NCI-H510A treated with DMSO at 0.1 percent for 48 hours (cell line): ENCODE results near the gene ZNF688.
"Not testable (repeated sequence)": the region's sequence is repeated elsewhere in the genome, so short reads cannot be mapped to it uniquely, and the experiment has no call there.

Experiments
- DNase-seq: peaks from one replicate; lab custom pipeline; 2025; lab: John Stamatoyannopoulos, UW

ZNF688 gene

DNA sequence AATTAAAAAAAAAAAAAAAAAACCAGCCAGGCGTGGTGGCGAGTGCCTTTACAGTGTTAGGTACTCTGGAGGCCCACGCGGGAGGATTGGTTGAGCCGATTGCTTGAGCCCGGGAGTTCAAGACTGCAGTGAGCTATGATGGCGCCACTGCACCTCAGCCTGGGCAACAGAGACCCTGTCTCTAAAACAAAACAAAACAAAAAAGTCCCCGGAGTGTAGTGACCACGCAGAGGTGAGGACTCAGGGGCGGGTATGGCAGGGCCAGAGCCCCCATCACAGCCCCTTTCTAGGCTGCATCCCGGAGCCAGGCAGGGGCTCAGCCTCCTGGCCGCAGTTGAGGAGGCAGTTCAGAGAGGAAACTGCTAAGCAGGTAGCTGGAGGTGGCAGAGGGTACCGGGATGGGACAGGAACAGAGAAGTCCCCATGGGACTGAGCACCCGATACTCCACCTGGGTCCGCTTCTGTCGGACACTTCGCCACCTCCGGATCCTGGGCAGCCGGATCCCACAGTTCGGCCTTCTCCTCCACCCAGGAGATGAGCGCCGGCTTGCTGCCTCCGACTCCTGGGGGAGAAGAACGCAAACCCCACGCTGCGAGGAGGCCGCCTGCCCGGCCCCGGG, 37.7 kb downstream of the ZNF688 start:
- no peak for DNase-seq

DNA sequence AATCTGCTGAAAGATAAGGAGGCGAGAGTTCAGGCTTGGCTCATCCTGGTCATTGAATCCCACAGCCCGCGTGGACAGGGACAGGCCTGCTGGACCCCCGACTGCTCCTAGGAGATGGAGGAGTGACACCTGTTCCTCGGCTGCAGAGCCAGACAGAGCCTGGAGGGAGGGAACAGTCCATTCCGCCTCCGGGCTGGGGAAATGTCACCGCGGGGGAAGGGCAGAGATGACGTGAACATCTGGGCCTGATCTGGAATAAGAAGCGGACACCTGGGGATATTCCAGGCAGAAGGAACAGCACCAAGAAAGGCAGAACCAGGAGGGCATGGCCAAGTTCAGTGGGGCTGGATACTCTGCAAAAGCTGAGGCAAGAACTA, 38.4 kb downstream of the ZNF688 start:
- no peak for DNase-seq

DNA sequence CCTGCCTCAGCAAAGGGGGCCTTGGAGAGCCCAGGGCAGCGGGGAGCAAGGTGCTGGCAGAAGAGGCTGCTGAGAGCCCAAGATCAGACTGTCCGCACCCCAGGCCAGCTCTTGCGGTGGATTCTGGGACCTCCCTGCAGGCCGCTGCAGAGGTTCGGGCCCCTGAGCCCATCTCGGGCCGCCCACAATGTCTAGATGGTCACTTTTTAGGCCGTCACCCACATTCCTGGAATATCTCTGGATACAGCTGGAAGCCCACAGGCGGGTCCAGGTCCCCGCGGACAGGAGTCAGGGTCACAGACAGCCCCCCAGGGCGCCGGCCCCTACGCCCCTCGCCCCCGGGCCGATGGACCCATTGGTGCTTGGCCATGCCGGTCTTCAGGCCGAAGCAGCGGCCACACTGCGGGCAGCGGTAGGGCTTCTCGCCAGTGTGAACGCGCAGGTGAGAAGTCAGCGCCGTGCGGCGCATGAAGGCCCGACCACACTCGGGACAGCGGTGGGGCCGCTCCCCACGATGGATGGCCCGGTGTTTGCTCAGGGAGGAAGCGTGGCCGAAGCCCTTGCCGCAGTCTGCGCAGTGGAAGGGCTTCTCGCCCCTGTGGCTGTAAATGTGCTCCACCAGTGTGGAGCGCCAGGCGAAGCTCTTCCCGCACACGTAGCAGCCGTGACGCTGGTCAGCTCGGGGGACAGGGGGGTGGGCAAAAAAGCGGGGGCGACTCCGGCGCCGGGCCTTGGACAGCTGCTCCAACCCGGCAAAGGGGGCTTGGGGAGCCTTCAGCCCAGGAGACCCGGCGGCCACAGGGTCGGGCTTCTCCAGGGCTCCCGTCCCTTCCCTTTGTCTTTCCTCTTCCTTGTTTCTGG, 39.0 kb downstream of the ZNF688 start:
- DNase-seq: no peak

DNA sequence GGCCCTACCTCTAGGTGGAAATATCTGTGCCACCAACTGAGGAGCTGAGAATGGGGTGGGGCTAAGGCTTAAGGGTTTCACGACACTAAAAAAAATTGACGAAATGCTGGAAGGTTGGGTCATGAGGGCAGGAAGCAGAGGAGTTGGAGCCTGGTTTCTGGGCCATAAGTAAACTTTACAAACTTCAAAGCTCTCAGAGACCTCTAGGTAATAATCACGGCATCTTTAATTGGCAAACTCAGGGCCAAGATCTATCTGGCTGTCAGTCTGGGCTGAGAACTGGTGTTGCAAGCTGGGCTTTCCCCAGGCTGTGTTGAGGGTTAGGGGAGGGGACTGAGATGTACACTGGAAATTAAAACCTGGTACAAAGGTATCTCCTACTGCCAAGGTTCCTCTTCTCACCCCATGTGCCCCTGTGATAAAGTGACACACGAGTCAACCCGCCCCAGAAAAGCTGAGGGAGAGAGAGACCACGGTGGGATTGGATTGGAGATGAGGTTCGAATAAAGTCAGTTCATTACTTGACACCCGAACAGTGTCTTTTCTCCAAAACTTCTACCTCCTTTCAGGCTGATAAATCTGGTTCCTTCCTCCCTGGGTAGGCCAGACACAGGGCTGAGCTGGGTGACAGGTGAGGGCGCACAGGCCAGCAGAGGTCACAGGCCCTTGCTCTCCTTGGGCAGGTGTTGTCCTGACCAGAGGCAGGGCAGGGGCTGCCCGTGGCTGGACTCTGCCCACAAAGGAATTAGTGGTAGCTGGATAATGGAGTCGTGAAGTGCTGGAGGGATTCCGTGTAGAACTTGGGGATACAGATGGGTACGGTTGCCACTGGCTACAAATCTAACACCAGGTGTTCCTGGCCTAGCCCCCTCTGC, 41.1 kb downstream of the ZNF688 start:
- DNase-seq: no peak

DNA sequence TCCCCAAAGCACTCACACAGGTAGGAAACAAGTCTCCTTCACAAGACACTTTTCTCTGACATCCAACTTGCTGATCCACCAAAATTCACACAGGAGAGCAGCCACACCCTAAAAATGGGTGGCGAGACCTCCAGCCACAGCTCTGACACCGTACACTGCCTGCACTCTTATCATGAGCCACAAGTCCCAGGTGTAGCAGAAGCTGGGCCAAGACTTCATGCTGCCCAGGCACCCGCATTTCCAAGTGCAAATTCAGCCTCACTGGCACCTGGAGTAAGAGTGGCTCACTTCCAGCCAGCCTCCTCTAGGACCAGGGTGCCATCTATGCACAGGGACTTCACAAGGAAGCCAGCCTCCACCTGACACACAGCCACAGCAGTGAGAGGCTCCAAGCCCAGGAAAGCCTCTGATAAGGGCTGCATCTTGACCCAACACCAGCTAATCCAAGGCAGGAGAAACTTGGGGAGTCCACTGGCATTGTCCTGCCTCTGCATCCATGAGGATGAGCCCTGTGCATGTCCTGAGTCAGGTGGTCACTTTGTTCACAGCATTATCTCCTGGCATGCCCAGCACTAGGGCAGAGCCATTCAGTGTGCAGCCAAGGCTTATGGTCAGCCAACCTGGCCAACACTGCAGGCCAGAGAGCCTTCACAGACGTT, 42.6 kb downstream of the ZNF688 start:
- DNase-seq: no peak

DNA sequence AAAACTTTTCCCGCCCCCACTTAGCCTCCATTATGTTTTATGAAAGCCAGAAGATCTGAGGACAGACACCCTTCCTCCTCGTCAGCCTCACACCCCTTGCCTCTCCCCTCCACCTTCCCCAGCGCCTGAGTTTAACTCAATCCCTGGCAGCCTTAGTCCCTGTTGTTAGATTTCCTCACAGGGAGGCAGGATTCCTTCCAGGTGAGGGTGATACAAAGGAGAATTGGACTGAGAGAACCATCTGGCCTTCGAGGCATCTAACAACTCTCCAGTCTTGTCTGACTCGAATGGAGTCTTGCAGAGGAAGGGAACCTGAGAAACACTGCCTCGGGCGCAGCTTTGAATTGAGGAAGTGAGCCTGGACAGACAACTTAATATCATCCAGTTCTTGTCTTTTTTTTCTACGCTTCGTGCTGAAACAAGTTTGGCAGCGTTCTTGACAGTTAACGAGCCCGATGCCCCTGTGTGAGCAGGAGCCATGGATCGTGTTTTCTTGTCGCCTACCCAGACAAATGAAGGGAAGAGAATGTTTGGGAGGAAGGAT, 43.8 kb downstream of the ZNF688 start:
- peak; percentile 89 for DNase-seq

DNA sequence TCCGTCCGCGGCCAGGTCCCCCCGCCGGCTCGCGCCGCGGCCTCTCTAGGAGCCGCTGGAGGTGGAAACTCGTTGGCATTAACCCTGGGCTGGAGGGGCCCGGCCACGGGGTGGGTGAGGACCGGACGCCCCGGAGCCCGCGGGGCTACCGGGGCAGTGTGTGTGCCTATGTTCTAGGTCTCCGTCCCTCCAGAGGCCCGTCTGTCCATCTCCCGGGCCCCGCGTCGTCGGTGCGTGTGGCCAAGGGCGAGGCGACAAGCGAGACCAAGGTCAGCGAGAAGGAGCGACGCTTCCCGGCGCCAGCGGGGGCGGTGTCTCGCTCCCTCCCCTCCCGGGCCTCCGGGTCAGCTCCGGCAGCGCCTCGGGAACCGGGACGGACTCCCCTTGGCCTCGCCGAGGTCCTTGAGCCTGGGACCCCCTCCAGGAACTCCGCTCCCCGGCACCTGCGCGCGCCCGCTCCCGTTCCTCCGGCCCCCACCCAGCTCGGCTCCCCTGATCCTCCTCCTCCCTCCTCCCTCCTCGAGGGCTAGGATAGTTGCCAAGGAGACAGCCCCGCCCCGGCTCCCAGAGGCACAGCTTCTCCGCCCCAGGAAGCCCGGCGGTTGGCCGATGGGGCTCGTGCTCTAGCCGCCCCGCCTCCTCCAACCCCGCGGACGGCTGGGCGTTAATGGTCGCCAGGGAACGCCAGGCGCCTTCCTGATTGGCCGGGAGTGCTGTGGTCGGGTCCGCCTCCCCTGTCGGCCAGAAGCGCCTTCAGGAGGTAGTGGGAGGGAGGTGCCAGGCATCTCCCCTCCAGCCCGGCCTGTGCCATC, 44.5 kb downstream of the ZNF688 start:
- peak; percentile 99 for DNase-seq

DNA sequence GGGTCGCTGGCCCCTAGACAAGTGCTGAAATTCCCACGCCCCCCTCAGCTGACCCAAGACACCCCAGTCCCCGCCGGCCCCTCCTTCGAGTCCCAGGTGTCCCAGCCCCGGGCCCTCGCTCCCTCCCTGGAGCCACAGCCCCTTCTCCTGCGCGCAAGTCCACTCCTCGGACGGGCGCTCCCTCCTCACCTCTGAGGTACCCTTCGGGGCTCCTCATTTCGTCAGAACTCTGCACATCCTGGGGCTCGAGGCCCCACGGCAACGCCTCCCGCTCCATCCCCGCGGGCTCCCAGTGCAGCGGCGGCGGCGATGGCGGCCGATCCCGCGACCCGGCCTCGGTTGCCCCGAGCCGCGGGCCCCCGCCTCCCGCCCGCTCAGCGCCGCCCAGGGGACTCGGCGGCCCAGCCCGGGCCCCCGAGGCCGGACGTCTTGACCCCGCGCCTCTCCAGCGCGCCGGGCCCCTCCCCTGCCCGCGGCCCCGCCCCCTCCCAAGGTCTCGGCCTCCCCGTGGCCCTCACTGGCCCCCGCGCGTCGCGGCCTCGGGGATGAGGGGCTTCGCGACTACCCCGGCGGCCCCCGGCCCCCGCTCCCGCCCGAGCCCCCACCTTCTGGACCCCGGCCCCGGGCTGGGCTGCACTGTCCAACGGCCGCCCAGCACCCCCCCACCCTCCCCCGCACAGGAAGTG, 45.2 kb downstream of the ZNF688 start, which contains the start of gene ZNF768:
ZNF768 (minus strand) TSS at position 430 of the 686 bp plus-strand sequence; CDS start at position 277, 153 bp downstream.
- peak; percentile 70 for DNase-seq

DNA sequence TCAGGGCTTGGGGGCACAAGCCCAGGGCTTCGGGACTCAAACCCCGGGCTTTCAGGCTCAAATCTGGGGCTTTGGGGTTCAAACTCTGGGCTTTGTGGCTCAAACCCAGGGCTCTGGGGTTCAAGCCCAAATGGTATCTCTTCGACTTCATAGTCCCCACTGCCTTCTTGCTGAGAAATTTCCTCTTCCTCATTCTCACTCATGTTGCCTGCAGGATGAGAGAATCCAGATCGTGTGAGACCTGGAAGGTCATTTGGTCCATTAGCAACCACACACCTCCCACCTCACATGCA, 45.7 kb downstream of the ZNF688 start:
- no peak for DNase-seq

DNA sequence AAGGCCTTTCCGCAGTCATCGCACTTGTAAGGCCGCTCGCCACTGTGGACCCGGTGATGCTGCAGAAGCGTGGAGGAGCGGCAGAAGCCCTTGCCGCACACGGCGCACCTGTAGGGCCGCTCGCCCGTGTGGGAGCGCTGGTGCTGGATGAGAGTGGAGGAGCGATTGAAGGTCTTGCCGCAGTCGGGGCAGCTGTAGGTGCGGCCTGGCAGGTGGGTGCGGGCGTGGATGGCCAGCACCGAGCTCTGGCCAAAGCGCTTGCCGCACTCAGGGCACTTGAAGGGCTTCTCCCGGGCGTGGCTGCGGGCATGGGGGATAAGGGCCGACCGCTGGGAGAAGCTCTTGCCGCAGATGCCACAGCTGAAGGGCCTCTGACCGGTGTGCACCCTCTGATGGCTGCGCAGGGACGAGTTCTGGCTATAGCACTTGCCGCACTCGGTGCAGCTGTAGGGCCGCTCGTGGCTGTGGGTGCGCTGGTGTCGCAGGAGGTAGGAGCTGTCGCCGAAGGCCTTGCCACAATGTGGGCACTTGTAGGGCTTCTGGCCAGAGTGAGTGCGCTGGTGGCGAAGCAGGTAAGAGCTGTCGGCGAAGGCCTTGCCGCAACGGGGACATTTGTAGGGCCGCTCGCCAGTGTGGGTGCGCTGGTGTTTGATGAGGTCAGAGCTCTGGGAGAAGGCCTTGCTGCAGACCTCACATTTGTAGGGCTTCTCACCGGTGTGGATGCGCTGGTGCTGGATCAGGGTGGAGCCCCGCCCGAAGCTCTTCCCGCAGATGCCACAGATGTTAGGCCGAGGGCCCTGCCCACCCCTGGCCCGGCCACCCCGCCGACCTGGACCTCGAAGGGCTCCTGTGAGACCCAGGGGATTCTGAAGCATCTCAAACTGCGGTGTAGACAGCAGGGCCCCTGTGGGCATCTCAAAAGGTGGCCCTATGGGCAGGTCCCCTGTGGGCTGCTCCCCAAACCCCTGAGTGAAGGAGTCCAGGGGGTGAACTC, 46.6 kb downstream of the ZNF688 start:
- DNase-seq: no peak

DNA sequence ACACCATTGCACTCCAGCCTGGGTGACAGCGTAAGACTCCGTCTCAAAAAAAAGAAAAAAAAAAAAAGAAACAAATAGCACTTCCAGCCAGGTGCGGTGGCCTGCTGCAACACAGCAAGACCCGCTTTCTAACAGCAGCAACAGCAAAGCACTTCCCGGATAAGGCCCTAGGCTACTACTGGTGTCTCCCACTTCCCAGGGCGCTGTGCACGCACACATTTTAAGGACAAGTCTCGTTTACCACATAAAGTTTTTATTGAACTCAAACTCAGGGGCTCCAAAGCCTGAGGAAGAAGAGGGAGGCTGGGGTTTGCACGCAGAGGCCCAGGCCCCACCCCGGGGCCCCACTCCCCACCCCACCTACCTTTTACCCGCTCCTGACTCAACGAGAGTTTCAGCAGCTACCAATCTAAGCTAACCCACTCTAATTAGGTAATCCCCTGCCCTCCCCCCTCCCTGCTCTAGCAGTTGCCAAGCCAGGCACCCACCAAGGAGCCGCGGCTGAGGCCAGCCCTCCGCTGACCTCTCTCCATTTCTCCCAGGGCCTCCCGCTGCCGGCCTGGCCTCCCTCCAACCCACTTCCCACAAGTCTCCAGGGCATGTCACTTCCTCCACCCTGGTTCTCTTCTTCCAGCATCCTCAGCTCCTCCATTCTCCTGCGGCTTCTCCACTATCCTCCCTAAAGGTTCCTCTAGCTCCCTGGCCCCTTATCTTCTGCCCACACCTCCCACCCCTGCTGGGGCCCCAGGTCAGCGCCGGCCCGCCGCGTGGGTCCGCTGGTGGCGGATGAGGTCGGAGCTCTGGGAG, 47.5 kb downstream of the ZNF688 start:
- no peak for DNase-seq

DNA sequence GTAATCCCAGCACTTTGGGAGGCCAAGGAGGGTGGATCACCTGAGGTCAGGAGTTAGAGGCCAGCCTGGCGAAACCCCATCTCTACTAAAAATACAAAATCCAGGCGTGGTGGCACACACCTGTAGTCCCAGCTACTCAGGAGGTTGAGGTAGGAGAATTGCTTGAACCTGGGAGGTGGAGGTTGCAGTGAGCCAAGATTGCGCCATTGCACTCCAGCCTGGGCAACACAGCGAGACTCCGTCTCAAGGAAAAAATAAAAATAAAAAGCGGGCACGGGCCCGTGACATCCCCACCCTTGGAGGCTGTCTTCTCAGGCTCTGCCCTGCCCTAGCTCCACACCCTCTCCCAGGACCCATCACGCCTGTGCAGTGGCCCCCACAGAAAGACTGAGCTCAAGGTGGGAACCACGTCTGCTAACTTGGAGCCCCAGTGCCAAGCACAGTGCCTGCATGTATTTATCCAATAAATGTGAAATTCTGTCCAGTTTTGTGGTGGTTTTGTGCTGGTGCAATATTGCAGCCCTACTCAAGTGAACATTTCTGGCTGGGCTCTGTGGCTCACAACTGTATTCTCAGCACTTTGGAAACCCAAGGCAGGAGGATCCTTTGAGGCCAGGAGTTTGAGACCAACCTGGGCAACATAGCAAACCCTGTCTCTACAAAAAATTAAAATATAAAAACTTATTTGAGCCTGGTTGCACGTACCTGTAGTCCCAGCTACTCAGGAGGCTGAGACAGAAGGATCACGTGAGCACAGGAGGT, 48.6 kb downstream of the ZNF688 start:
- not testable (repeated sequence) for DNase-seq

DNA sequence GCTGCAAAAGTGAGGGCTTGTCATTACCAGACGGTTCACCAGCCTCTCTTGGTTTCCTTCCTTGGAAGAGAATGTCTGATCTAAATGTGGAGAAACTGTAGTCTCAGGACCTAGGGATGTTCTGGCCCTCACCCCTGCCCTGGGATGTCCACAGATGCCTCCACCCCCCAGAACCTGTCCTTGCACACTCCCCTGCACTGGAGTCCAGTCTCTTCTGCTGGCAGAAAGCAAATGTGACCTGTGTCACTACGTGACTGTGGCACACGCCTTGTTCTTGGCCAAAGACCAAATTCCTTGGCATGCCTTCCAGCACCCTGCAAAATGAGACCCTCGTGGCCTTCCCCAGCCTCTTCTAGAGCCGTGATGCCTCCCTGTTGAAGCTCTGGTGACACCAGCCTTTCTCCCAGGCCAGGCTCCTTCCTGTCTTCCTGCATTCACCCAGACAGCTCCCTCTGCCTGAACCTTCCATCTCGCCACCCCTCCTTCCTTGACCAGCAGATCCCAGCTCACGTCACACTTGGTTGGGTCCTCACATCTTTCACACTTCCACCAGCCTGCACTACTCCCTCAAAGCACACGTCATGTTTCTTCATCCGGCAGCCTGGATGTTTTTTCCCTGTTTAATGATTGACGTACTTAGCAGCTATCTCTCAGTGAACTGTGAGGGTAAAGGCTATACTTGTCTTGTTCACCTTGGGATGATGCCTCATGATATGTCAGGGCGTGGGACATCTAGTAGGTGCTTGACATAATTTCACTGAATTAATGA, 49.5 kb downstream of the ZNF688 start:
- no peak for DNase-seq

DNA sequence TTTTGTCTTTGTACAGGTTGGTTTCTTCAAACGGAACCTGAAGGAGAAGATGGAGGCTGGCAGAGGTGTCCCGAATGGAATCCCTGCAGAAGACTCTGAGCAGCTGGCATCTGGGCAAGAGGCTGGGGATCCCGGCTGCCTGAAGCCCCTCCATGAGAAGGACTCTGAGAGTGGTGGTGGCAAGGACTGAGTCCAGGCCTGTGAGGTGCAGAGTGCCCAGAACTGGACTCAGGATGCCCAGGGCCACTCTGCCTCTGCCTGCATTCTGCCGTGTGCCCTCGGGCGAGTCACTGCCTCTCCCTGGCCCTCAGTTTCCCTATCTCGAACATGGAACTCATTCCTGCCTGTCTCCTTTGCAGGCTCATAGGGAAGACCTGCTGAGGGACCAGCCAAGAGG, 50.0 kb downstream of the ZNF688 start:
- no peak for DNase-seq
